Measurements from ENCODE around the gene WDR91. TPM values are rescaled to one million over a fixed set of nuclear protein-coding genes. Genes with fewer than 3 reads are reported as not detected.

The WDR91 gene
- polyA plus RNA-seq, 2 of the 4 experiments (the other 2 are of a cell fraction): 5.1 to 5.3 TPM

DNA sequence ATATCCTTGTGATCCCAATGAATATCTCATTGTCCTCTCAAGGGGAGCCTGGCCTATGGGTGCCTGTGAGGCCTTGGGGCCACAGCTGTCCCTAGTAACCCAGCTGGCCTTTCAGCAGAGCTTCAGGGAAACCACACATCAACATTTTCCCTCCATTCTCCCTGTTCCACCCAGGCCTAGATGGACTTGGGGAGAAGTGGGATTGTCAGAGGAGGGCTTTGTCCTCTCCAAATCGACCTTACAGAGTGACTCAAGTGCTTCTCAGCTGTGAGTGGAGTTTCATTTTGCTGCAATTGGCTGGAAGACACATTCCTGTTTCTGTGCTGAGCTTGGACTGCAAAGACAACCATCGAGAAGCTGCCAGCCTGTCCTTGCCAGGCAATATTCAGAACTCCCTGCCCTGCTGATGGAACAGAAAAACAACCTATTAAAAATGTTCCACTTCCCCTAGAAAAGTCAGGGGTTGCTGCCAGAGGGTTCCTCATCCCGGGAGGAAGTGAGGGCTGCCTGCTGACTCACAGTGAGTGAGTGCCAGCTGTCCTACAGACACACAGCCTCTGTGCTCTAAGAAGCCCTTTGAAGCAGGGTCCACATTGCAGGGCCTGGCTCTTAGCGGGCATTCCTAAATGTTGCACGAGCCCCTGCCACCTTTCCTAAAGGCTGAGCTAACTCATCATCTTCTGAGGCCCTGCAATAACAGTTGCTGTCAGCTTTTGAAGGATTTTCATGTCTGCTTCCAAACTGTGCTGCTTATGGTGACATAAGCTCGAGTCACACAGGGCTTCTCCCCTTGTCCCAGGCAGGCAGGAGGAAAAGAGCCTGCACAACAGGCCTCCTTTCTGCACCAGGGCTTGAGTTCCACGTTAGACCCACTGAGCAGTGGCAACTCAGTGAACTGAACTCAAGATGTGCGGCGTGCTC lies 42.8 kb upstream of the WDR91 start:
- POLR2A ChIA-PET: no interaction called here

DNA sequence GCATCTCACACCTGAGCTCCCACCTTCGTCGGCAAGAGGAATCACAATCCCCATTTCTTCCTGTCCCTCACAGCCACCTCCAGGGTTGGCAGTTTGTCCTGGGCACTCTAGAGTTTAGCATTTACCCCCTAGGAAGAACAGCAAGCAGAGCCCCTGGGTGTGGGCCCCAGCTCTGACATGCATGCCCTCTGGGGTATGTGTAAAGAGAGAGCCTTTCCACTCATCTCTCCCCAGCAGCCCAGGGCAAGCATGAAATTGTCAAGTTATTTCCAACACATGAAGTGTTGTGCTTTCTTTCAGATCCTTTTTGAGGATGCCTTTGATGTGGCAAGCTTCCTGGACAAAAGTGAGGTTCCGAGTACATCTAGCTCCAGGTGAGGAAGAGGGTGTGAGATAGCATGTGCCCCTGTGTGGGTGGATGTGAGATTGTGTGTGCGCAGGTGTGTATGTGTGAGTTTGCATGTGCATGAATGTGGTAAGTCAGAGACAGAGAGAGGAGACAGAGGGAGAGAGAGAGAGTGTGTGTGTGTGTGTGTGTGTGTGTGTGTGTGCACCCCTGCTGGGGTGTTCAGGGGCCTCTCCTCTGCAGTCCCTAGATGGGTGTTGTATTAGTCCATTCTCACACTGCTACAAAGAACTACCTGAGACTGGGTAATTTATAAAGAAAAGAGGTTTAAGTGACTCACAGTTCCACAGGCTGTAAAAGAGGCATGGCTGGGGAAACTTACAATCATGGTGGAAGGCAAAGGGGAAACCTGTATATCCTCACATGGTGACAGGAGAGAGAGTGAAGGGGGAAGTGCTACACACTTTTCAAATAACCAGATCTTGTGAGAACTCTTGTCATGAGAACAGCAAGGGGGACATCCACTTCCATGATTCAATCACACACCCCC lies 40.4 kb upstream of the WDR91 start:
- H3K4me3 ChIP-seq: no peak overlapping the region
- POLR2A ChIA-PET: no interaction called here
- no peak for FAIRE-seq
- WGBS (ENCODE audit: missing lambda C conversion rate): 95% methylated on average over 4 of the region's 4 CpGs
- no peak for TF ChIP-seq RCOR1 (IDR thresholded peaks at IDR 0.05; ENCODE audit: low read depth, low read length)
- no peak for TF ChIP-seq JUNB (IDR thresholded peaks at IDR 0.05)
- TF ChIP-seq FOSL2 (IDR thresholded peaks at IDR 0.05): no peak
- TF ChIP-seq FOSL2 (CRISPR knock-in tag; IDR thresholded peaks at IDR 0.05): no peak
- TF ChIP-seq FOXS1 (CRISPR knock-in tag; IDR thresholded peaks at IDR 0.05): no peak
- TF ChIP-seq PHF8 (IDR thresholded peaks at IDR 0.05; ENCODE audit: borderline replicate concordance, low read depth): no peak
- TF ChIP-seq, protein P1, sequence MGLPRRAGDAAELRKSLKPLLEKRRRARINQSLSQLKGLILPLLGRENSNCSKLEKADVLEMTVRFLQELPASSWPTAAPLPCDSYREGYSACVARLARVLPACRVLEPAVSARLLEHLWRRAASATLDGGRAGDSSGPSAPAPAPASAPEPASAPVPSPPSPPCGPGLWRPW (IDR thresholded peaks at IDR 0.05): no peak
- no peak for TF ChIP-seq RNF2 (IDR thresholded peaks at IDR 0.05; ENCODE audit: borderline replicate concordance, low read depth)
- TF ChIP-seq RFX5 (IDR thresholded peaks at IDR 0.05): no peak
- no peak for TF ChIP-seq EHF (CRISPR knock-in tag; IDR thresholded peaks at IDR 0.05)
- TF ChIP-seq, protein P2, sequence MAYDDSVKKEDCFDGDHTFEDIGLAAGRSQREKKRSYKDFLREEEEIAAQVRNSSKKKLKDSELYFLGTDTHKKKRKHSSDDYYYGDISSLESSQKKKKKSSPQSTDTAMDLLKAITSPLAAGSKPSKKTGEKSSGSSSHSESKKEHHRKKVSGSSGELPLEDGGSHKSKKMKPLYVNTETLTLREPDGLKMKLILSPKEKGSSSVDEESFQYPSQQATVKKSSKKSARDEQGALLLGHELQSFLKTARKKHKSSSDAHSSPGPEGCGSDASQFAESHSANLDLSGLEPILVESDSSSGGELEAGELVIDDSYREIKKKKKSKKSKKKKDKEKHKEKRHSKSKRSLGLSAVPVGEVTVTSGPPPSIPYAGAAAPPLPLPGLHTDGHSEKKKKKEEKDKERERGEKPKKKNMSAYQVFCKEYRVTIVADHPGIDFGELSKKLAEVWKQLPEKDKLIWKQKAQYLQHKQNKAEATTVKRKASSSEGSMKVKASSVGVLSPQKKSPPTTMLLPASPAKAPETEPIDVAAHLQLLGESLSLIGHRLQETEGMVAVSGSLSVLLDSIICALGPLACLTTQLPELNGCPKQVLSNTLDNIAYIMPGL (CRISPR knock-in tag; IDR thresholded peaks at IDR 0.05; ENCODE audit: borderline replicate concordance): no peak
- TF ChIP-seq TFCP2L1 (CRISPR knock-in tag; IDR thresholded peaks at IDR 0.05): no peak
- TF ChIP-seq, protein P3, sequence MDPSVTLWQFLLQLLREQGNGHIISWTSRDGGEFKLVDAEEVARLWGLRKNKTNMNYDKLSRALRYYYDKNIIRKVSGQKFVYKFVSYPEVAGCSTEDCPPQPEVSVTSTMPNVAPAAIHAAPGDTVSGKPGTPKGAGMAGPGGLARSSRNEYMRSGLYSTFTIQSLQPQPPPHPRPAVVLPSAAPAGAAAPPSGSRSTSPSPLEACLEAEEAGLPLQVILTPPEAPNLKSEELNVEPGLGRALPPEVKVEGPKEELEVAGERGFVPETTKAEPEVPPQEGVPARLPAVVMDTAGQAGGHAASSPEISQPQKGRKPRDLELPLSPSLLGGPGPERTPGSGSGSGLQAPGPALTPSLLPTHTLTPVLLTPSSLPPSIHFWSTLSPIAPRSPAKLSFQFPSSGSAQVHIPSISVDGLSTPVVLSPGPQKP (IDR thresholded peaks at IDR 0.05; ENCODE audit: low read depth, low read length): no peak
- no peak for TF ChIP-seq RAD21 (conservative IDR thresholded peaks at IDR 0.05 in 1 of 2, IDR thresholded peaks at IDR 0.05 in 1 of 2)
- TF ChIP-seq NPAS2 (CRISPR knock-in tag; IDR thresholded peaks at IDR 0.05; ENCODE audit: borderline replicate concordance): no peak
- DNase-seq (ENCODE audit: low read depth in 1 of 2, low spot score in 1 of 2): no peak
- H3K9me3 ChIP-seq: no peaks in the 10 kb centered on the region
- H3K4me1 ChIP-seq: peaks cover 16% of the 10 kb centered on the region
- H3K4me2 ChIP-seq: no peak overlapping the region
- no peak overlapping the region for H3K27ac ChIP-seq
- ATAC-seq: no peak
- CTCF ChIA-PET: interaction anchor here (0.8 to 1.1 kb wide), 2 partner anchors 12 to 84 kb away, joined by 3 to 4 read pairs; no protein-coding TSS in a partner anchor

More for the DNA sequence above, 42.8 kb upstream of the WDR91 start:
- CTCF ChIA-PET: interaction anchor here (1.0 to 2.4 kb wide), 4 partner anchors 8 to 27 kb away, joined by 4 to 11 read pairs (median 6); no protein-coding TSS in a partner anchor
- FAIRE-seq: no peak
- WGBS (ENCODE audit: missing lambda C conversion rate): 29% methylated on average over 9 of the region's 9 CpGs
- peak; percentile 52 to 54 for DNase-seq (ENCODE audit: low read depth in 1 of 2, low spot score in 1 of 2)
- H3K4me3 ChIP-seq: no peak overlapping the region
- H3K9me3 ChIP-seq: no peaks in the 10 kb centered on the region
- TF ChIP-seq MAFK (IDR thresholded peaks at IDR 0.05; ENCODE audit: partially characterized antibody) (no peak), FOSL2 (IDR thresholded peaks at IDR 0.05) (no peak), FOSL2 (CRISPR knock-in tag; IDR thresholded peaks at IDR 0.05) (0 out of 2 replicates have a peak, but pooled peaks have one; percentile 26)
- TF ChIP-seq, protein P4, sequence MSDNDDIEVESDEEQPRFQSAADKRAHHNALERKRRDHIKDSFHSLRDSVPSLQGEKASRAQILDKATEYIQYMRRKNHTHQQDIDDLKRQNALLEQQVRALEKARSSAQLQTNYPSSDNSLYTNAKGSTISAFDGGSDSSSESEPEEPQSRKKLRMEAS (IDR thresholded peaks at IDR 0.05): peak; percentile 46; the same call in 1 of the 2 replicates
- TF ChIP-seq, protein P5, sequence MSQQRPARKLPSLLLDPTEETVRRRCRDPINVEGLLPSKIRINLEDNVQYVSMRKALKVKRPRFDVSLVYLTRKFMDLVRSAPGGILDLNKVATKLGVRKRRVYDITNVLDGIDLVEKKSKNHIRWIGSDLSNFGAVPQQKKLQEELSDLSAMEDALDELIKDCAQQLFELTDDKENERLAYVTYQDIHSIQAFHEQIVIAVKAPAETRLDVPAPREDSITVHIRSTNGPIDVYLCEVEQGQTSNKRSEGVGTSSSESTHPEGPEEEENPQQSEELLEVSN (IDR thresholded peaks at IDR 0.05; ENCODE audit: borderline replicate concordance, low read depth): peak; percentile 32; the same call in 1 of the 2 replicates
- peak; percentile 90 for ATAC-seq
- peak overlapping the region; percentile 76 for H3K4me2 ChIP-seq
- H3K27ac ChIP-seq: peak overlapping the region; percentile 72 to 84
- peaks cover 28% of the 10 kb centered on the region for H3K4me1 ChIP-seq
